T47D (cell line): Measurements from ENCODE around the gene FLACC1.

Source experiments
- DNase-seq, 2 experiments: peaks; one replicate each; pipeline versions ENCODE4 v3.0.0 to v3.0.0-alpha.2; 2011 to 2012; ENCODE audit warnings: low read depth in 1 of 2, low spot score in 1 of 2
- JUND ChIP-seq: IDR thresholded peaks from 2 replicates; pipeline ENCODE4 v1.6.1; 2012; ENCODE audit warnings: low read depth
- in situ Hi-C: cut with HindIII; loops from 2 replicates; pipeline ENCODE4 v1.10.0; 2016; ENCODE audit warnings: low sequenced_read_pairs, low pct_unique_long_range_greater_than_20kb

The FLACC1 gene

GRCh38 chr2:201285499-201285898, 71.6 kb downstream of the FLACC1 start:
- DNase-seq: no peak
- no peak for TF ChIP-seq JUND
- in situ Hi-C loops: no loop called here

GRCh38 chr2:201280191-201281040, 76.7 kb downstream of the FLACC1 start:
- DNase-seq: no peak
- in situ Hi-C loops: no loop called here

GRCh38 chr2:201279079-201279478, 78.1 kb downstream of the FLACC1 start:
- no peak for TF ChIP-seq JUND
- in situ Hi-C loops: no loop called here
- no peak for DNase-seq

More at GRCh38 chr2:201280191-201281040, 76.7 kb downstream of the FLACC1 start:
- no peak for TF ChIP-seq JUND

GRCh38 chr2:201276511-201276910, 80.6 kb downstream of the FLACC1 start:
- no peak for TF ChIP-seq JUND
- in situ Hi-C loops: no loop called here
- no peak for DNase-seq

GRCh38 chr2:201275990-201276389, 81.2 kb downstream of the FLACC1 start:
- in situ Hi-C loops: no loop called here
- no peak for TF ChIP-seq JUND
- no peak for DNase-seq

GRCh38 chr2:201275069-201275468, 82.1 kb downstream of the FLACC1 start:
- no peak for TF ChIP-seq JUND
- DNase-seq: no peak
- in situ Hi-C loops: no loop called here

GRCh38 chr2:201273330-201273983, 83.7 kb downstream of the FLACC1 start:
- no peak for TF ChIP-seq JUND
- in situ Hi-C loops: no loop called here
- no peak for DNase-seq

GRCh38 chr2:201271917-201272316, 85.2 kb downstream of the FLACC1 start:
- no peak for DNase-seq
- in situ Hi-C loops: no loop called here
- TF ChIP-seq JUND: no peak

GRCh38 chr2:201270293-201271001, 86.7 kb downstream of the FLACC1 start:
- no peak for DNase-seq
- in situ Hi-C loops: no loop called here
- no peak for TF ChIP-seq JUND

- no peak for TF ChIP-seq JUND
- DNase-seq: no peak
- in situ Hi-C loops: no loop called here
Observed at GRCh38 chr2:201269764-201270163, 87.4 kb downstream of the FLACC1 start.

GRCh38 chr2:201267278-201268030, 89.7 kb downstream of the FLACC1 start:
- in situ Hi-C loops: no loop called here
- TF ChIP-seq JUND: no peak
- DNase-seq: no peak

GRCh38 chr2:201266629-201267028, 90.5 kb downstream of the FLACC1 start:
- DNase-seq: no peak
- in situ Hi-C loops: no loop called here
- TF ChIP-seq JUND: no peak
